Body of pancreas (tissue), 4 donors: ENCODE results near the gene NID2.

Experiments used
- CTCF ChIP-seq, 7 experiments: fragments of 450-650 bp in 4 of 7; fragments of 200-600 bp in 3 of 7; sonication (generic) in 3 of 7; IDR thresholded peaks; one replicate each; pipeline ENCODE4 v1.5.1; 2016 to 2019; ENCODE audit warnings: antibody characterized with exemption in 7 of 7
- POLR2A ChIP-seq, 3 donors: fragments of 450-650 bp; IDR thresholded peaks; one replicate each; pipeline ENCODE4 v1.6.1; 2016; ENCODE audit warnings: antibody characterized with exemption in 3 of 3, mild to moderate bottlenecking in 2 of 3

DNA sequence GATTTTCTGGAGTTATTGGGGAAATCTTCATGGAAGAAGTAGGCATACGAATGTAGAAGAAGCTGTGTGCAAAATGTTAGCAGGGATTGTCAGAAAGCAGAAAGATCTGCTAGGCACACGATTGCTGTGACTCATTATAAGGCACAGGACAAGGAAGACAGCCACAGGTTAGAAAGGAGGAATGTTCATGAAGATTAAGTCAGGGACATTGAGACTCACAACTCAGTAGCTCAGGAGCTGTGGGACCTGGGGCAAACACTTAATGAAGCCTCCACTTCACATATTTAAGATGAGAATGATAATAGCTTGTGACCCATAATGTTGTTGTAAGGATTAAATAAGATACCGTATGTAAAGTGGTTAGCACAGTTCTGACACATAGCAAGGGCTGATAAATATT lies 106.1 kb downstream of the NID2 start:
- no peak for TF ChIP-seq CTCF (IDR thresholded peaks at IDR 0.05)
- no peak for TF ChIP-seq POLR2A (IDR thresholded peaks at IDR 0.05)
